ENCODE results near the gene NUDT16L1.

Gene NUDT16L1

DNA sequence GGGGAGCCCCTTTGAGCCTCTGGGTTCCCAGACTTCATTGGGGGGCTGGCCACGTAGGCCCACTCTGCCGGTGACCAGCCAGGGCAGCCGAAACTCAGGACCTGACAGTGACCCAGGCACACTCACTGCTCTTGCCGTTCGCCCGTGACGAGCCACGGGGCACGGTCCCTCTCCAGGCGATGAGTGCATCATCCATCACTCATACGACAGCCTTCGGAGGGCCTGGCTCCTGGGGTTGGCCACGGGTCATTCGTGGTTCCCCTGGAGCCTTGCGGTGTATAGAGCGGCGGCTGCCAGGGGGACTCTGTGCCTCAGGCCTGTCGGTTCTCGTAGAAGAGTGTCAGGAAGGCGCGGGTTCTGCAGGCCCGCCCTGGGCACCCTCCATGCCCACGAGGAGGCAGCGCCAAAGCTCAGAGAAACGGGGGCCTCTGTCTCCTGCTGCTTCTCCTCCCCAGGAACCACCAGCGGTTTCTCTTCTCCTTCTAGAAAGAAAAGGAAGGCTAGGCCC is 11.2 kb upstream of the NUDT16L1 start:
- DNase-seq (ENCODE audit: extremely low read depth in 1 of 2, low read depth in 1 of 2) = no peak

- peak in 1 of 2 donors; percentile 37 for DNase-seq (ENCODE audit: extremely low read depth in 1 of 2, low read depth in 1 of 2)
These were observed 10.6 kb upstream of the NUDT16L1 start for GRCh38 chr16:4682616-4683254.

- no peak for DNase-seq (ENCODE audit: extremely low read depth in 1 of 2, low read depth in 1 of 2)
These were observed 9.9 kb upstream of the NUDT16L1 start for GRCh38 chr16:4683255-4684057.

GRCh38 chr16:4684058-4684715 is 9.2 kb upstream of the NUDT16L1 start:
- no peak for DNase-seq (ENCODE audit: extremely low read depth in 1 of 2, low read depth in 1 of 2)

- DNase-seq (ENCODE audit: extremely low read depth in 1 of 2, low read depth in 1 of 2) = no peak
These were observed 8.6 kb upstream of the NUDT16L1 start for GRCh38 chr16:4684763-4685162.

DNA sequence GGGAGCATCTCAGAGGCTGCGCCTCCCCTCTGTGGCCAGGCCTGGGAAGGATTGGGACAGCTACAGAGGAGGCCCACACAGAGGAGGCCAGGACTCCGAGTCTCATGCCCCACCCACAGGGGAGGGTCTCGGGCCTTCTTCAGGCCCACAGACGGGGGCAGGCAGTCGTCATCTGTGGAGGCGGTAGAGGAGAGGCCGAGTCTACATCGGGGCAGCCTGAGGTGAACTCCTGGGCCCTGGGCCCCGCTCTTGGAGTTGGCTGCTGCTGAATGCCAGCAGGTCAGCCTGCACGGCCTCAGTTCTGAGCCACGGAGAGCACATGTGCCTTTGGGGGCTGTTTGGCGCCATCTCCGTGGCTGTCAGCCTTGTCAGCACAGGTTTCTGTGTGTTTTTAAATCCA is 8.1 kb upstream of the NUDT16L1 start:
- no peak for DNase-seq (ENCODE audit: extremely low read depth in 1 of 2, low read depth in 1 of 2)

DNA sequence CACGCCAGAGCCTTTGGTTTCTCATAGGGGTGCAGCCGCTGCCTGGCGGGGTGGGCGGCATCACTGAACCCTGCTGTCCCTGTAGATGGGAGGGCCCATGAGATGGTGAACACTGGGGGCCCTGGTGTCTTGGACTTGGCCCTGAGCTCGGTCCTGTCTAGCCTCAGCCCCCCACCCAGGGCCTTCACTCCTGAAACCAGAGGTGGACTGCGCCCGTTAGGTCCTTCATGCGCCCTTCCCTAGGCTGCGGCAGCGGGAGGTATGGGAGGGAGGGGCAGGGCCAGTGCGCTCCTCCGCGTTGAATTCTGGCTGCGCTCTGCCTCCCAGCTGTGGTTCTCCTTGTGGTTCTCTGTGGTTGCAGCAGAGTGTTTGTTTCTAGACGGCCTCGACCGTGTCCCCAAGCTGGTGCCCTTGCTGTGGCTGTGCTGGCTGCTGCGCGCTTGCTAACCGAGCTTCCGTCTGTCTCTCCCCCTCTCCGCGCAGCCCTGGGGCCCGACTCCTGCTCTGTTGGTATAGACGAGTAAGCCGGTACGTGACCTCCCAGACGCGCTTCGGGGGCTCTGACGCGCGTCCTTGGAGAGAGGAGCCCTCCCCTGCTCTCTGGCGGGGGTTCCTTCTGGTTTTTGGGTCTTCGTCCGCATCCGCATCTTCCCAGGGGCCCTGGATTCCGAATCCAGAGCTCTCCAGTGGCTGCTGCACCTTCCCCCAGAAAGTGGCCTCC is 7.4 kb upstream of the NUDT16L1 start:
- DNase-seq (ENCODE audit: extremely low read depth in 1 of 2, low read depth in 1 of 2) = no peak

- DNase-seq (ENCODE audit: extremely low read depth in 1 of 2, low read depth in 1 of 2) = no peak
These were observed 6.7 kb upstream of the NUDT16L1 start for GRCh38 chr16:4686497-4687210.

- no peak for DNase-seq (ENCODE audit: extremely low read depth in 1 of 2, low read depth in 1 of 2)
These were observed 5.9 kb upstream of the NUDT16L1 start for GRCh38 chr16:4687416-4687815.

- no peak for DNase-seq (ENCODE audit: extremely low read depth in 1 of 2, low read depth in 1 of 2)
These were observed 5.3 kb upstream of the NUDT16L1 start for GRCh38 chr16:4687946-4688673.

- no peak for DNase-seq (ENCODE audit: extremely low read depth in 1 of 2, low read depth in 1 of 2)
These were observed 4.7 kb upstream of the NUDT16L1 start for GRCh38 chr16:4688674-4689045.

DNA sequence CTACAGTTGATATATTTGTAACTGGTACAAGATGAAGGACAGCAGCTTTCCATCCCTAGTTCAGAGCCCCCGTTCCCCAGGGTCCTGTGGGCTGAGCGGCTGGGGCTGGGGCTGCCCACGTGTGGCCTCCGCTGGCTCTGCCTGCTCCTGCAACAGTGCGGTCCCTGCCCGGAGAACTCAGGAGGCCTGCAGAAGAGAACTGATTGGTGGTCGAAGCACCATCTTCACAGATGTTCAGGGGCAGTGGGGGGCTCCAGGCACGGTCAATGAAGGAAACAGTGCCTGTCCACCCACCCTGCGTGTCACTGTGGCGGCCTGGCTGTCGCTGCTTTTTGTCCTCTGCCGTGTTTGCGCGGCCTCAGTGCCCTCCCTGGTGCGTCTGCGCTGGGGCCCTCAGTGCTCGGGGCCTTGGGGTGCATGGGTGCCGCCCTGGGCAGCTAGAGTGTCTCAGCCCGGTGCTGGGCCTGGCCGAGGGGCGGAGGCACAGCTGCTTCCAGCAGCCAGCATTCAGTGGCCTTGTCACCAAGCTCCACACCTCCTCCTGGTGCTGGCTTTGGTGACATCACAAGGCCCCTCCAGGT is 4.2 kb upstream of the NUDT16L1 start:
- no peak for DNase-seq (ENCODE audit: extremely low read depth in 1 of 2, low read depth in 1 of 2)

- DNase-seq (ENCODE audit: extremely low read depth in 1 of 2, low read depth in 1 of 2) = no peak
These were observed 3.3 kb upstream of the NUDT16L1 start for GRCh38 chr16:4689864-4690704.

DNA sequence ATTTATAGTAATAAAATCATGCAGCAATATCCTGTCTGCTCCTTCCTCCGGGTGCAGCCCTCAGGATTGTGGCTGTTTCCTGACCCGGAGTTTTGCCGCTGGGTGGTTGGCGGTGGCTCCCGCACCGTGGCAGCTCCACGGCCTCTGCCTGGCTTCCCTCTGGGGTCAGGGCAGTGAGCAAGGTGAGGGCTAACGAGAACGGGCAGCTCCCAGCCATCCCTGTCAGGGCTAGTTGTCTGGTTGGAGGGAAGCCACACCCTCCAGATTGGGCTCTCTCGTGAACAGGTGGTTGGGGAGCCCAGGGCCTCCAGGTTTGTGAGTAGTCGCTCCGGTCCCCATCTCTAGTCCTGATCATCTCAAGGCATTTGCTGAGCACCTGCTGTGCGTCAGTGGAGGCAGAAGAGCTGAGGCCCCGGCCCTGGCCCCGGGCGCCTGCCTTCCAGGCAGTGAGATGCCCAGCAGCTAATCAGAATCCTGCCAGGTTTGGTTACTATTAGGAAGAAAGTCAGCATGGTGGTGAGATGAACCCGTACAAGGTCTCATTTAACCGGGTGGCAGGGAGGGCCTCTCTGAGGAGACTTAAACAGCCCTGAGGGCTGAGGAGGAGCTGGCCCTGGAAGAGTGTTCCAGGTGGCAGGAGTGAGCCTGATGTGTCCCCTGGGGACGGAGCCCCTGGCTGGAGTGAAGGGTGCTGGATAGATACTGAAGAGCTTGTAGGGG is 2.3 kb upstream of the NUDT16L1 start:
- no peak for DNase-seq (ENCODE audit: extremely low read depth in 1 of 2, low read depth in 1 of 2)

DNA sequence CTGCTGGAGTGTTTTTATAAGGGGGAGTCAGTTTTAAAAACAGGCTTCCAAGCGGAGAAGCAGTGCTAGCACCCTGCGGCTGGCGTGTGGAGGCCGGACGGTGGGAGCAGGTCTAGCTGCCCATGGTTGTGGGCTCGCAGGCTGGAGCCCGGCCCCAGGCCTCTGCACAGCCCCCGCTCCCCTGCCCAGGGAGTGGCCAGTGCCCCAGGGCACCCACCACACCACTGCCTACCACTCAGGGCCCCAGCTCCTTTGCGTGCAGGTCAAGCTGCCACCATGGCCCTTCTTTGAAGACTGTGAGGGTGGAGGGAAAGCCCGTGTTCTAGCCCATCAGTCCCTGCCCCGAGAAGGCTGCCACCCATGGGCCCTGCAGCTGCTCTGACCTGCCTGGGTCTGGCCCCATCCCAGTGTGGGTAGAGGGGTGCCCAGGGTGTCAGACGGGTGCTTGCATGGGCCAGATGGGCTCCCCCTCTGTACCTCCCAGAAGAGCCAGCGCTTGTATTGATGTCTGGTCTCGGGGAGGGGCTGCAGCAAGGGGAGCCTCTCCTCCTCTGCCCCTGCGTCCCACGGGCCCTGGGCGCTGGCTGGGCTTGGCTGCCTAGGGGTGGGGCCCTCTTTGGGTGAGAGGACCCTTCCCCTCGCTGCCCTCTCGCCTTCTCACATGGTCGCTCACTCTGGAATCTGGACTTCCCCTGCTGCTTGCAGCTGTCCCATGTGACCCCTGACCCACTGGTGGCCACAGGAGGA is 1.5 kb upstream of the NUDT16L1 start:
- DNase-seq (ENCODE audit: extremely low read depth in 1 of 2, low read depth in 1 of 2) = no peak

DNA sequence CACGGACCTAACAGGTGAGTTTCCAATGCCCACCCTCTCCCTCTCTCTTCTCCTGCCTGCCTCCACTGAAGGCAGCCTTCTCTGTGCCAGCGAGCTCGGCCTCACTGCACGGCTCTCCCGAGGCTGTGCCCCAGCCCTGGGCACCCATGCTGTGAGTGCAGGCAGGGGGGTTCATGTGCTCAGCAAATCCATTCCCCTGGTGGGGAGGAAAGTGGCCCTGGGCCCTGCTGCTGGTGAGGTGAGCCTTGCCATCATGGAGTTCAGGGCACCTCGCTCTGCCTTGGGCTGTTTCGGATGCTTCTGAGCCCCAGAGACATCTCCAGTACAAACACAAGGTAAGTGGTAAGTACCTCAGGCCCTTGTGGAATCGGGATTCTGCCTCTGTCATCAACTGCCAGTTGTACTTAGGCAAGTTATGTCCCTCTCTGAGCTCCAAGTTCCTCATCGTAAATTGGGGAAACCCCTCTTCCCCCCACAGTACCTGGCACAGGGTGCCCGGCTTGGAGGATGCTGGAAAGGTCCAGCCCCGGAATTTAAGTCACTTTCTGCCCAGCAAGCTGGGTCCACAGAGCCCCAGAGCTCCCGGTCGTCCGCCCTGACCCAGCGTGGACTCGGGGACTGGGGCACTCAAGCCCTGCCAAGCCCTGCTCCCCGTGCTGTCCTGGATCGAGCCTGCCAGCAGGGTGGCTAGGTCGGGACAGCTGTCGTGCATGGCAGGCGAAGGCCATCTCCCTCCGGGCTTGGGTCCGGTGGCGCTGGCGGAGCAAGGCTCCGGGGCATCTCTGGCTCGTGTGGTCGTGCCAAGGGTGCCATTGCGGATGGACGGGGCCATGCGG is 684 bp upstream of the NUDT16L1 start:
- no peak for DNase-seq (ENCODE audit: extremely low read depth in 1 of 2, low read depth in 1 of 2)
